Vein endothelial cell (primary cell): ENCODE data around the gene NT5C3B. TPM values are rescaled to one million over a fixed set of nuclear protein-coding genes. Genes with fewer than 3 reads are reported as not detected.

Source experiments
- small RNA-seq: library from RNA; depleted of rRNA; stranded (forward); fragments of <200 nt; gene quantifications from one replicate; pipeline ENCODE3, GENCODE V24; 2012
- total RNA-seq: library from RNA; depleted of rRNA; stranded (reverse); fragments of >200 nt; gene quantifications from 2 replicates; pipeline ENCODE4 v1.2.3, GENCODE V29; 2012

The NT5C3B gene
- 70.6 and 93.2 TPM in 2 replicates for total RNA-seq

GRCh38 chr17:41835800-41836549 lies at the start of gene NT5C3B:
Gene NT5C3B, minus strand, starts transcription at chr17:41836232. Its CDS starts 39 bp downstream, at chr17:41836193.

GRCh38 chr17:41864836-41865595 lies 29.0 kb upstream of the NT5C3B start, which contains the start of gene KLHL11:
Gene KLHL11, minus strand, starts transcription at chr17:41865423. Its CDS starts 53 bp downstream, at chr17:41865370.

GRCh38 chr17:41837761-41838538 lies 1.9 kb upstream of the NT5C3B start, which contains the start of gene KLHL10:
Gene KLHL10, plus strand, starts transcription at chr17:41837825. Its CDS starts 108 bp downstream, at chr17:41837933.

GRCh38 chr17:41812381-41813151 lies 23.5 kb downstream of the NT5C3B start, which contains the start of gene FKBP10:
Gene FKBP10, plus strand, starts transcription at chr17:41813004. Its CDS starts 31 bp downstream, at chr17:41813035.

GRCh38 chr17:41811549-41812380 lies 24.3 kb downstream of the NT5C3B start, which contains the start of gene P3H4:
Gene P3H4, minus strand, starts transcription at chr17:41811949. Its CDS starts 34 bp downstream, at chr17:41811915.

GRCh38 chr17:41786227-41787020 lies 49.6 kb downstream of the NT5C3B start, which contains the start of gene JUP:
Gene JUP, minus strand, starts transcription at chr17:41786711. Its CDS starts 14,857 bp downstream, at chr17:41771854.

Small RNA genes within 50 kb of the gene (small RNA-seq; reads per million reads assigned to genes)
- gene AC125257.2, result not detected

Other genes starting within 250 kb of the NT5C3B start
- not detected in 2 replicates for gene KRT14, start 249.3 kb downstream of the NT5C3B start, total RNA-seq
- gene KRT16, start 223.5 kb downstream of the NT5C3B start, total RNA-seq, result not detected in 2 replicates
- gene KRT17, start 211.7 kb downstream of the NT5C3B start, total RNA-seq, result 0.38 TPM in 1 of 2 replicates, not detected in the other
- 67.3 and 85.7 TPM in 2 replicates for gene EIF1, start 147.3 kb downstream of the NT5C3B start, total RNA-seq
- not detected in 2 replicates for gene GAST, start 123.9 kb downstream of the NT5C3B start, total RNA-seq
- gene HAP1, start 101.6 kb downstream of the NT5C3B start, total RNA-seq, result under 0.01 and 0.29 TPM in 2 replicates
- gene JUP, start 49.5 kb downstream of the NT5C3B start, total RNA-seq, result 258 and 336 TPM in 2 replicates
- gene P3H4, start 24.3 kb downstream of the NT5C3B start, total RNA-seq, result 42.4 and 69.2 TPM in 2 replicates
- gene FKBP10, start 23.2 kb downstream of the NT5C3B start, total RNA-seq, result 140 and 194 TPM in 2 replicates
- gene KLHL10, start 1.6 kb upstream of the NT5C3B start, total RNA-seq, result not detected in 2 replicates
- 29.8 and 32.7 TPM in 2 replicates for gene KLHL11, start 29.2 kb upstream of the NT5C3B start, total RNA-seq
- 255 and 317 TPM in 2 replicates for gene ACLY, start 82.7 kb upstream of the NT5C3B start, total RNA-seq
- 0.33 and 0.38 TPM in 2 replicates for gene ODAD4, start 94.4 kb upstream of the NT5C3B start, total RNA-seq
- gene CNP, start 130.6 kb upstream of the NT5C3B start, total RNA-seq, result 67.6 and 77.7 TPM in 2 replicates
- gene DNAJC7, start 181.2 kb upstream of the NT5C3B start, total RNA-seq, result 74.8 and 84.3 TPM in 2 replicates
- gene NKIRAS2, start 183.9 kb upstream of the NT5C3B start, total RNA-seq, result 75.2 and 84.6 TPM in 2 replicates
- 0.29 and 0.33 TPM in 2 replicates for gene C17orf113, start 214.4 kb upstream of the NT5C3B start, total RNA-seq